Activated CD4-positive, alpha-beta T cell treated with anti-CD3 and anti-CD28 coated beads, Interleukin-2, amount 10 ng/mL, durations not matched to agents 7 days and 5 days (primary cell): ENCODE measurements around the gene SORCS2. TPM values are rescaled to one million over a fixed set of nuclear protein-coding genes. Genes with fewer than 3 reads are reported as not detected.

Experiments
- CTCF ChIA-PET: fragments of 350-600 bp; sonication (Branson Sonifier 250); formaldehyde crosslinking; loops from one replicate; lab custom pipeline; 2021; ENCODE audit warnings: antibody characterized with exemption; lab: Charles Lee
- POLR2A ChIA-PET: fragments of 350-600 bp; sonication (Branson Sonifier 250); formaldehyde crosslinking; loops from one replicate; lab custom pipeline; 2021; ENCODE audit warnings: antibody characterized with exemption; lab: Charles Lee
- DNase-seq: peaks from one replicate; pipeline ENCODE4 v3.0.0-alpha.2; 2020
- H3K27ac Mint-ChIP-seq: one replicate; pipeline ENCODE4 v1.8.0; 2021; ENCODE audit warnings: mild to moderate bottlenecking, moderate library complexity, mixed read lengths
- H3K27me3 Mint-ChIP-seq: one replicate; pipeline ENCODE4 v1.8.0; 2021; ENCODE audit warnings: mixed read lengths
- H3K36me3 Mint-ChIP-seq: one replicate; pipeline ENCODE4 v1.8.0; 2021; ENCODE audit warnings: low read depth, mixed read lengths
- H3K4me1 Mint-ChIP-seq: one replicate; pipeline ENCODE4 v1.8.0; 2021; ENCODE audit warnings: mixed read lengths
- H3K4me3 Mint-ChIP-seq: one replicate; pipeline ENCODE4 v1.8.0; 2021; ENCODE audit warnings: mild to moderate bottlenecking, moderate library complexity, mixed read lengths
- H3K9me3 Mint-ChIP-seq: one replicate; pipeline ENCODE4 v1.8.0; 2021; ENCODE audit warnings: mixed read lengths
- total RNA-seq, 2 experiments: library from RNA; stranded (reverse); gene quantifications; one replicate each; pipeline ENCODE4 v1.2.3, GENCODE V29; 2021

SORCS2 gene
- total RNA-seq, 2 experiments from 2014 or later: not detected

GRCh38 chr4:7510066-7510465 is 317.7 kb downstream of the SORCS2 start:
- ChIA-PET POLR2A (no interaction called here), CTCF (no interaction called here)
- H3K9me3 Mint-ChIP-seq: no peaks in the 10 kb centered on the region
- no peaks in the 10 kb centered on the region for H3K36me3 Mint-ChIP-seq
- H3K27ac Mint-ChIP-seq: no peak overlapping the region
- H3K4me1 Mint-ChIP-seq: peaks cover 4% of the 10 kb centered on the region
- no peak for DNase-seq
- H3K4me3 Mint-ChIP-seq: no peak overlapping the region
- H3K27me3 Mint-ChIP-seq: peaks cover 11% of the 10 kb centered on the region

- H3K27me3 Mint-ChIP-seq: peaks cover 11% of the 10 kb centered on the region
- H3K4me1 Mint-ChIP-seq: peaks cover 4% of the 10 kb centered on the region
- no peak overlapping the region for H3K27ac Mint-ChIP-seq
- DNase-seq: no peak
- H3K9me3 Mint-ChIP-seq: no peaks in the 10 kb centered on the region
- ChIA-PET CTCF (no interaction called here), POLR2A (no interaction called here)
- no peaks in the 10 kb centered on the region for H3K36me3 Mint-ChIP-seq
- H3K4me3 Mint-ChIP-seq: no peak overlapping the region
These were observed 318.2 kb downstream of the SORCS2 start for GRCh38 chr4:7510538-7510937.

- Mint-ChIP-seq H3K4me3 (no peak overlapping the region), H3K4me1 (peaks cover 4% of the 10 kb centered on the region), H3K27ac (no peak overlapping the region), H3K36me3 (no peaks in the 10 kb centered on the region), H3K27me3 (peaks cover 12% of the 10 kb centered on the region), H3K9me3 (no peaks in the 10 kb centered on the region)
- DNase-seq: no peak
- POLR2A ChIA-PET: no interaction called here
- CTCF ChIA-PET: no interaction called here
These were observed 319.2 kb downstream of the SORCS2 start for GRCh38 chr4:7511525-7511924.

- CTCF ChIA-PET: no interaction called here
- peaks cover 14% of the 10 kb centered on the region for H3K27me3 Mint-ChIP-seq
- H3K9me3 Mint-ChIP-seq: no peaks in the 10 kb centered on the region
- no peaks in the 10 kb centered on the region for H3K36me3 Mint-ChIP-seq
- no peak for DNase-seq
- peaks cover 4% of the 10 kb centered on the region for H3K4me1 Mint-ChIP-seq
- no peak overlapping the region for H3K4me3 Mint-ChIP-seq
- POLR2A ChIA-PET: no interaction called here
- no peak overlapping the region for H3K27ac Mint-ChIP-seq
These were observed 320.1 kb downstream of the SORCS2 start for GRCh38 chr4:7512428-7512827.

- no peak overlapping the region for H3K4me3 Mint-ChIP-seq
- H3K36me3 Mint-ChIP-seq: no peaks in the 10 kb centered on the region
- peaks cover 13% of the 10 kb centered on the region for H3K27me3 Mint-ChIP-seq
- no peak overlapping the region for H3K27ac Mint-ChIP-seq
- ChIA-PET CTCF (no interaction called here), POLR2A (no interaction called here)
- H3K9me3 Mint-ChIP-seq: no peaks in the 10 kb centered on the region
- no peak for DNase-seq
- H3K4me1 Mint-ChIP-seq: peaks cover under 1% of the 10 kb centered on the region
These were observed 320.6 kb downstream of the SORCS2 start for GRCh38 chr4:7512946-7513345.

- DNase-seq: no peak
- no peaks in the 10 kb centered on the region for H3K4me1 Mint-ChIP-seq
- CTCF ChIA-PET: no interaction called here
- H3K9me3 Mint-ChIP-seq: no peaks in the 10 kb centered on the region
- H3K27ac Mint-ChIP-seq: no peak overlapping the region
- H3K36me3 Mint-ChIP-seq: no peaks in the 10 kb centered on the region
- POLR2A ChIA-PET: no interaction called here
- peaks cover 17% of the 10 kb centered on the region for H3K27me3 Mint-ChIP-seq
- H3K4me3 Mint-ChIP-seq: no peak overlapping the region
These were observed 321.3 kb downstream of the SORCS2 start for GRCh38 chr4:7513671-7514070.

- Mint-ChIP-seq H3K4me3 (no peak overlapping the region), H3K27me3 (peaks cover 17% of the 10 kb centered on the region), H3K9me3 (no peaks in the 10 kb centered on the region), H3K27ac (no peak overlapping the region), H3K36me3 (no peaks in the 10 kb centered on the region), H3K4me1 (no peaks in the 10 kb centered on the region)
- DNase-seq: no peak
- CTCF ChIA-PET: no interaction called here
- POLR2A ChIA-PET: no interaction called here
These were observed 321.9 kb downstream of the SORCS2 start for GRCh38 chr4:7514281-7514680.

- POLR2A ChIA-PET: no interaction called here
- Mint-ChIP-seq H3K27ac (no peak overlapping the region), H3K27me3 (peaks cover 17% of the 10 kb centered on the region), H3K36me3 (no peaks in the 10 kb centered on the region), H3K4me1 (no peaks in the 10 kb centered on the region), H3K9me3 (no peaks in the 10 kb centered on the region), H3K4me3 (no peak overlapping the region)
- no peak for DNase-seq
- CTCF ChIA-PET: interaction anchor here (1.3 kb wide), 1 partner anchor 30 kb away, joined by 3 read pairs; no protein-coding TSS in a partner anchor
These were observed 322.5 kb downstream of the SORCS2 start for GRCh38 chr4:7514789-7515188.

- Mint-ChIP-seq H3K9me3 (no peaks in the 10 kb centered on the region), H3K4me1 (no peaks in the 10 kb centered on the region), H3K27me3 (peaks cover 17% of the 10 kb centered on the region), H3K4me3 (no peak overlapping the region), H3K27ac (no peak overlapping the region), H3K36me3 (no peaks in the 10 kb centered on the region)
- no peak for DNase-seq
- CTCF ChIA-PET: interaction anchor here (1.3 kb wide), 1 partner anchor 30 kb away, joined by 3 read pairs; no protein-coding TSS in a partner anchor
- POLR2A ChIA-PET: no interaction called here
These were observed 323.1 kb downstream of the SORCS2 start for GRCh38 chr4:7515390-7515902.

- Mint-ChIP-seq H3K4me3 (no peak overlapping the region), H3K36me3 (no peaks in the 10 kb centered on the region), H3K27me3 (peaks cover 13% of the 10 kb centered on the region), H3K27ac (no peak overlapping the region), H3K4me1 (no peaks in the 10 kb centered on the region), H3K9me3 (no peaks in the 10 kb centered on the region)
- no peak for DNase-seq
- ChIA-PET CTCF (interaction anchor here (1.3 kb wide), 1 partner anchor 29 kb away, joined by 3 read pairs; no protein-coding TSS in a partner anchor), POLR2A (no interaction called here)
These were observed 323.9 kb downstream of the SORCS2 start for GRCh38 chr4:7516096-7516772.

- POLR2A ChIA-PET: no interaction called here
- no peak overlapping the region for H3K27ac Mint-ChIP-seq
- DNase-seq: no peak
- no peak overlapping the region for H3K4me3 Mint-ChIP-seq
- H3K4me1 Mint-ChIP-seq: no peaks in the 10 kb centered on the region
- H3K9me3 Mint-ChIP-seq: no peaks in the 10 kb centered on the region
- no peaks in the 10 kb centered on the region for H3K36me3 Mint-ChIP-seq
- peaks cover 15% of the 10 kb centered on the region for H3K27me3 Mint-ChIP-seq
- CTCF ChIA-PET: no interaction called here
These were observed 324.4 kb downstream of the SORCS2 start for GRCh38 chr4:7516773-7517144.

- Mint-ChIP-seq H3K4me3 (no peak overlapping the region), H3K9me3 (no peaks in the 10 kb centered on the region), H3K36me3 (no peaks in the 10 kb centered on the region), H3K27ac (no peak overlapping the region), H3K27me3 (peaks cover 24% of the 10 kb centered on the region), H3K4me1 (peaks cover 5% of the 10 kb centered on the region)
- CTCF ChIA-PET: interaction anchor here (1.2 kb wide), 1 partner anchor 15 kb away, joined by 3 read pairs; no protein-coding TSS in a partner anchor
- DNase-seq: no peak
- POLR2A ChIA-PET: no interaction called here
These were observed 326.7 kb downstream of the SORCS2 start for GRCh38 chr4:7518871-7519637.
